Progenitor cell of endocrine pancreas (in vitro differentiated cells): ENCODE measurements around the gene XAB2. TPM values are rescaled to one million over a fixed set of nuclear protein-coding genes. Genes with fewer than 3 reads are reported as not detected.
A peak's percentile ranks its signal among the peaks of the same experiment; 100 is the strongest.

Experiments
- DNase-seq: peaks from one replicate; pipeline ENCODE4 v3.0.0; 2021; ENCODE audit warnings: low spot score; ENCODE audit not compliant: unreplicated experiment
- H3K27ac Mint-ChIP-seq: 2 replicates; pipeline ENCODE4 v1.8.0; 2021; ENCODE audit warnings: mild to moderate bottlenecking, moderate library complexity, mixed read lengths
- H3K27me3 Mint-ChIP-seq: 2 replicates; pipeline ENCODE4 v1.8.0; 2021; ENCODE audit warnings: mixed read lengths
- H3K36me3 Mint-ChIP-seq: 2 replicates; pipeline ENCODE4 v1.8.0; 2022; ENCODE audit warnings: mixed read lengths; ENCODE audit not compliant: insufficient read depth
- H3K4me1 Mint-ChIP-seq: 2 replicates; pipeline ENCODE4 v1.8.0; 2021; ENCODE audit warnings: low read depth, mixed read lengths
- H3K4me3 Mint-ChIP-seq: 2 replicates; pipeline ENCODE4 v1.8.0; 2021; ENCODE audit warnings: low read depth, mild to moderate bottlenecking, moderate library complexity, mixed read lengths
- H3K9me3 Mint-ChIP-seq: 2 replicates; pipeline ENCODE4 v1.8.0; 2021; ENCODE audit warnings: low read depth, mixed read lengths
- CTCF ChIP-seq: fragments of 200-600 bp; sonication (generic); IDR thresholded peaks from one replicate; pipeline ENCODE4 v1.5.0; 2021; ENCODE audit warnings: antibody characterized with exemption, mild to moderate bottlenecking; ENCODE audit not compliant: unreplicated experiment
- total RNA-seq: library from RNA; stranded (reverse); gene quantifications from 2 replicates; pipeline ENCODE4 v1.2.1, GENCODE V29; 2021

The XAB2 gene
- total RNA-seq, 1 donor from 2014 or later: 40.3 TPM

- Mint-ChIP-seq H3K4me3 (no peak overlapping the region), H3K27ac (no peak overlapping the region), H3K36me3 (peaks cover 3% of the 10 kb centered on the region), H3K9me3 (no peaks in the 10 kb centered on the region), H3K4me1 (peaks cover 6% of the 10 kb centered on the region), H3K27me3 (peaks cover 22% of the 10 kb centered on the region)
- DNase-seq: no peak
- TF ChIP-seq CTCF: no peak
Observed at GRCh38 chr19:7650148-7650547, 20.8 kb upstream of the XAB2 start.

GRCh38 chr19:7648265-7649014 is 19.1 kb upstream of the XAB2 start:
- Mint-ChIP-seq H3K9me3 (no peaks in the 10 kb centered on the region), H3K27me3 (peaks cover 14% of the 10 kb centered on the region), H3K4me1 (peaks cover 6% of the 10 kb centered on the region), H3K27ac (peak overlapping the region; percentile 64), H3K36me3 (peaks cover 3% of the 10 kb centered on the region), H3K4me3 (no peak overlapping the region)
- TF ChIP-seq CTCF: no peak
- no peak for DNase-seq

GRCh38 chr19:7647156-7647555 is 17.8 kb upstream of the XAB2 start:
- no peak for TF ChIP-seq CTCF
- no peak for DNase-seq
- Mint-ChIP-seq H3K4me3 (no peak overlapping the region), H3K27me3 (peaks cover 7% of the 10 kb centered on the region), H3K4me1 (peaks cover under 1% of the 10 kb centered on the region), H3K9me3 (no peaks in the 10 kb centered on the region), H3K27ac (no peak overlapping the region), H3K36me3 (peaks cover 3% of the 10 kb centered on the region)

- no peaks in the 10 kb centered on the region for H3K9me3 Mint-ChIP-seq
- TF ChIP-seq CTCF: no peak
- peaks cover 4% of the 10 kb centered on the region for H3K27me3 Mint-ChIP-seq
- no peaks in the 10 kb centered on the region for H3K4me1 Mint-ChIP-seq
- DNase-seq: no peak
- H3K27ac Mint-ChIP-seq: no peak overlapping the region
- H3K4me3 Mint-ChIP-seq: no peak overlapping the region
- H3K36me3 Mint-ChIP-seq: peaks cover 3% of the 10 kb centered on the region
Observed at GRCh38 chr19:7646426-7646700, 17.0 kb upstream of the XAB2 start.

- TF ChIP-seq CTCF: no peak
- no peak for DNase-seq
- no peaks in the 10 kb centered on the region for H3K9me3 Mint-ChIP-seq
- H3K27me3 Mint-ChIP-seq: peaks cover 2% of the 10 kb centered on the region
- peaks cover 3% of the 10 kb centered on the region for H3K36me3 Mint-ChIP-seq
- H3K27ac Mint-ChIP-seq: peak overlapping the region; percentile 78
- no peaks in the 10 kb centered on the region for H3K4me1 Mint-ChIP-seq
- no peak overlapping the region for H3K4me3 Mint-ChIP-seq
Observed at GRCh38 chr19:7645656-7646425, 16.5 kb upstream of the XAB2 start.
